Gastroesophageal sphincter (tissue), 3 donors: ENCODE results near the gene SERF1B.
"Not testable (repeated sequence)": the region's sequence is repeated elsewhere in the genome, so short reads cannot be mapped to it uniquely, and the experiment has no call there.

ENCODE experiments used
- CTCF ChIP-seq, 4 experiments: fragments of 200-600 bp in 2 of 4; fragments of 450-650 bp in 2 of 4; sonication (generic) in 1 of 4; IDR thresholded peaks; one replicate each; pipeline ENCODE4 v1.5.1; 2017 to 2019; ENCODE audit warnings: antibody characterized with exemption in 4 of 4, mild to moderate bottlenecking in 2 of 4, moderate library complexity in 2 of 4
- EP300 ChIP-seq: sonication (generic); formaldehyde crosslinking; IDR thresholded peaks from one replicate; pipeline ENCODE4 v1.6.1; 2017; ENCODE audit warnings: antibody characterized with exemption, mild to moderate bottlenecking
- POLR2A ChIP-seq, 2 donors: fragments of 450-650 bp; IDR thresholded peaks; one replicate each; pipeline ENCODE4 v1.6.1; 2017; ENCODE audit warnings: antibody characterized with exemption in 2 of 2, mild to moderate bottlenecking in 2 of 2, moderate library complexity in 1 of 2
- POLR2AphosphoS5 ChIP-seq: sonication (generic); formaldehyde crosslinking; IDR thresholded peaks from one replicate; pipeline ENCODE4 v1.6.1; 2017; ENCODE audit warnings: antibody characterized with exemption

- not testable (repeated sequence) for TF ChIP-seq CTCF (IDR thresholded peaks at IDR 0.05); POLR2A (IDR thresholded peaks at IDR 0.05); POLR2AphosphoS5; EP300
Observed at GRCh38 chr5:70091776-70092175, 66.7 kb downstream of the SERF1B start.
